ENCODE results near the gene PHKG2.

PHKG2 gene

DNA sequence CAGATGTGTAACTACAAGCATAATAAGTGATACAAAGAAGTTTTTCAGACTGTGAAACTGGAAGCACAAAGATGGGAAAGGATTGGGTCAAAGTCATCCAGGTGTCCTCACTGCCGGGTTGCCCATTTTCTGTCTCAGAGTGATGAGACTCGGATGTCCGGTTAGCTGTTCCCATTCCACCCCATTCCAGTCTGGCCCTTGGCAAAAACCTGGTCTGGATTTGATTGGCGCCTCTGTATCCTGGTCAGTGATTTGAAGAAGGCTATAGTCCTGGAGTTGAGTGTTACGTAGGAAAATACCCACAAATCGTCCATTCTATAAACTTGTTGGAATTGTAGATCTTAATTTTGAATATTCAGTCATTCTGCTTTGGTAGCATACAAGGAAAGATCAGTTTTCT lies 19.9 kb upstream of the PHKG2 start:
- no peak for DNase-seq (ENCODE audit: low spot score)

GRCh38 chr16:30728899-30729672 lies 19.1 kb upstream of the PHKG2 start:
- no peak for DNase-seq (ENCODE audit: low spot score)

DNA sequence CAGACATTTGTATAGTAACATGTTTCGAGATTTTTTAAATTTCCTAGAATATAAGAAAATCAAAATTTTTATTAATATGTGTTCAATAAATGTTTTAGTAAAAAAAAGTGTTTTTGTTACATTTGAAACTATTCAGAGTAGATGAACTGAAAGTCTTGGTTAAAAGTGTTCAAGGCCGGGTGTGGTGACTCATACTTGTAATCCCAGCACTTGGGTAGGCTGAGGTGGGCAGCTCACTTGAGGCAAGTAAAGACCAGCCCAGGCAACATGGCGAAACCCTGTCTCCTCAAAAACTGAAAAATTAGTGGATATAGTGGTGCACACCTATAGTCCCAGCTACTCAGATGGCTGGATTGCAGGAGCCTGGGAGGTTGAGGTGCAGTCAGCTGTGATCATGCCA lies 16.8 kb upstream of the PHKG2 start:
- DNase-seq (ENCODE audit: low spot score): no peak

DNA sequence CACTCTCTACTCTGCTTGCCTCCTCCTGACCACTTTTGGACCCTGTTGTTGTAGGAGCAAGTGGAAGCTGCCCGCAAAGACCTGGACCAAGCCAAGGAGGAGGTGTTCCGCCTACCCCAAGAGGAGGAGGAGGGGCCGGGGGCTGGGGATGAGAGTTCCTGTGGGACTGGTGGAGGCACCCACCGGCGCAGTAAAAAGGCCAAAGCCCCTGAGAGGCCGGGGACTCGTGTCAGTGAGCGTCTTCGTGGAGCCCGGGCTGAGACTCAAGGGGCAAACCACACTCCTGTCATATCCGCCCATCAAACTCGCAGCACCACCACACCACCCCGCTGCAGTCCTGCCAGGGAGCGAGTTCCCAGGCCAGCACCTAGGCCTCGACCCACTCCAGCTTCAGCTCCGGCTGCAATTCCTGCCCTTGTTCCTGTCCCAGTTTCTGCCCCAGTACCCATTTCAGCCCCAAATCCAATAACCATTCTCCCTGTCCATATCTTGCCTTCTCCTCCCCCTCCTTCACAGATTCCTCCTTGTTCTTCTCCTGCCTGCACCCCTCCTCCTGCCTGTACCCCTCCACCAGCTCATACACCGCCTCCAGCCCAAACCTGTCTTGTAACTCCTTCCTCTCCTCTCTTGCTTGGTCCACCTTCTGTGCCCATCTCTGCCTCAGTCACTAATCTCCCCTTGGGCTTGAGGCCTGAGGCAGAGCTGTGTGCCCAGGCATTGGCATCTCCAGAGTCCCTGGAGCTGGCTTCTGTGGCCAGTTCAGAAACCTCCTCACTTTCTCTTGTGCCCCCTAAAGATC lies 11.0 kb upstream of the PHKG2 start:
- DNase-seq (ENCODE audit: low spot score): no peak

GRCh38 chr16:30737794-30738648 lies 10.2 kb upstream of the PHKG2 start:
- no peak for DNase-seq (ENCODE audit: low spot score)

DNA sequence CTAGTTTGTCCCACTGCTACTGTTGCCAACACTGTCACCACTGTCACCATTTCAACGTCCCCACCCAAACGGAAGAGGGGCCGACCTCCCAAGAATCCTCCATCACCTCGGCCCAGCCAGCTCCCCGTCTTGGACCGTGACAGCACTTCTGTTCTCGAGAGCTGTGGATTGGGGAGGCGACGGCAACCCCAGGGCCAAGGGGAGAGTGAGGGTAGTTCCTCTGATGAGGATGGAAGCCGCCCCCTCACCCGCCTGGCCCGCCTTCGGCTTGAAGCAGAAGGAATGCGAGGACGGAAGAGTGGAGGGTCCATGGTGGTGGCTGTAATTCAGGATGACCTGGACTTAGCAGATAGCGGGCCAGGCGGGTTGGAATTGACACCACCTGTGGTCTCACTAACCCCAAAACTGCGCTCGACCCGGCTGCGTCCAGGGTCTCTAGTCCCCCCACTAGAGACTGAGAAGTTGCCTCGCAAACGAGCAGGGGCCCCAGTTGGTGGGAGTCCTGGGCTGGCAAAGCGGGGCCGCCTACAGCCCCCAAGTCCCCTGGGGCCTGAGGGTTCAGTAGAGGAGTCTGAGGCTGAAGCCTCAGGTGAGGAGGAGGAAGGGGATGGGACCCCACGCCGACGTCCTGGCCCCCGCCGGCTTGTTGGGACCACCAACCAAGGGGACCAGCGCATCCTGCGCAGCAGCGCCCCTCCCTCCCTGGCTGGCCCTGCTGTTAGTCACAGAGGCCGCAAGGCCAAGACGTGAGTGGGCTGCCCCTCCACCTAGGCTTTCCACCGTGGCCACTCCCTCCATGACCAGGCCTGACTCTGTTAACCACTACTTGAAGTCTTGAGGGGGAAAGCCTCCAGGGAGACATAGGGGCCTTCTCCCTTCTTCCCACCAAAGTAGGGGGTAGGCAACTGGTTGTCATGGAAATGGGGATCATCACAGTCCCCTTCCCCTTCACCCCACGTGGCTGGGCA lies 9.0 kb upstream of the PHKG2 start:
- DNase-seq (ENCODE audit: low spot score): no peak

DNA sequence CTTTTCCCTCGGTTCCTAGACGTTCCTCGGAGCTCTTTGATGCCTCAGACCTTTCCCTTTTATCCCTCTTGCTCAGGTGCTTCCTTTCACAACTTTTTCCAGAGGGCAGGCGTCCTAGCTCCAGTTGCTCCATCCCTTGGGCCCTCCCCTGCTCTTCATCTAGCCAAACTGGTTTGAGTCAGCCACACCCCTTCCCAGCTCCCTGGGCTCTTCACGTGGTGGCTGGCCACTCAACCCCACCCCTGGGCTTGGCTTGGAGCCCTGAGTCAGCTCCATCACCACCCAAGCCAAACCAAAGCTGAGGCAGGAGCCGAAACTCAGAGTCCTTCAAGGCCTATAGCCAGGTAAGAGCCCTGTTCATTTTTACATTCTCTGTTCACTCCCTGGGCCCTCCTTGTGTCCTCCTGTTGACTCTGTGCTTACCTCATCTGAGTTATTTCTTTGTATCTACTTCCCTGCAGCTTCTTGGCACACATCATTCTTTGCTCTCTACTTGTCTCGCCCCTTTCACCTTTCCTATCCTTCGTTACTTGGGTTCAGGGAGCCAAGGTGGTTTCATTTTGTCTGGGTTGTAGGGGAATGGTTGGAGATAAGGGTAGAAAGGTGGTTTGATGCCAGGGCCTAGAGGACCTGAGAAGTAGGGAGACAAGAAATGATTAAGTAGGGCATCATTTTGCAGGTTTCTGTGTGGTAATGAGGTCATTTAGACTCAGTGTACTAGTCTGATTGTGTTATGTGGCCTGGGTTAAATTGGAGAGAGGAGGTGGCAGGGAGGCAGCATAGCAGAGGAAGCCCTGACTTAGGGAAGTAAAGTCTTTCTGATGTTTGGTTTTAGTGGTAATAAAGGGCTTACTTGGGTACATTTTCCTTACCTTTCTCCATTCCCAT lies 7.6 kb upstream of the PHKG2 start:
- no peak for DNase-seq (ENCODE audit: low spot score)

GRCh38 chr16:30741461-30741914 lies 6.7 kb upstream of the PHKG2 start:
- no peak for DNase-seq (ENCODE audit: low spot score)

GRCh38 chr16:30743716-30744115 lies 4.5 kb upstream of the PHKG2 start:
- no peak for DNase-seq (ENCODE audit: low spot score)

DNA sequence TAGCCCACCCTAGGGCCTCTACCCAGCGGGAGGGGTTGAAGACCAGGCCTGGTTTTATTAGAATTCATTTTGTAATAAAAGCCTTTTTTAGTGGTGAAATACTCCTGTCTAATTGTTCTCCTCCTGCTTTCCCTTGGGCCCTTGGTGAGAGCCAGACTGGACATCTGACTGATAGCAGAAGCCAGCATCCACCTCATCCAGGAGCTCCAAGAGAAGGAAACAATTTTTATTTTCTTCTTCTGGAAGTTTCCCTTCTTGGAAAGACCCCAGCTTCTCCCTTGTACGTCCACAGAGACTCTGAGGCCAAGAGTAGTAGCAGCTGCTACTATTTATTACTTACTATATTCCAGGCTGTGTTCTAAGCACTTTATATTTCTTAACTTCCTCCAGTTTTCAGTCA lies 4.0 kb upstream of the PHKG2 start:
- no peak for DNase-seq (ENCODE audit: low spot score)

DNA sequence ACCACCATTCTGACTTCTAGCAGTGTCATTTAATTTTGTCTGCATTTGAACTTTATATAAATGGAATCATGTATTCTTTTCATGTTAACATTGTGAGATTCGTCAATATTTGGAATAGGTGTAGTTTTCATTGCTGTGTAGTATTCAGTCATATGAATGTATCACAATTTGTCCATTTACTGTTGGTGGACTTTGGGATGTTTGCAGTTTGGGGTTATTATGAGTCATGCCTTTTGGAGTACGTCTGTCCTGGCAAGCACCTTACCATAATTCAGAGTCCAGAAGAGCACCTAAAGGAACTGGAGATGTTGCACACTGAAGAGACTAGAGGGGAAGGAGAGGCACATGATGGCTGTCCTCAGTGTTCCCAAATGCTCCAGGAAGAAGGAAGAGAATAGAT lies 3.1 kb upstream of the PHKG2 start:
- DNase-seq (ENCODE audit: low spot score): no peak

GRCh38 chr16:30746638-30747175 lies 1.5 kb upstream of the PHKG2 start:
- no peak for DNase-seq (ENCODE audit: low spot score)

DNA sequence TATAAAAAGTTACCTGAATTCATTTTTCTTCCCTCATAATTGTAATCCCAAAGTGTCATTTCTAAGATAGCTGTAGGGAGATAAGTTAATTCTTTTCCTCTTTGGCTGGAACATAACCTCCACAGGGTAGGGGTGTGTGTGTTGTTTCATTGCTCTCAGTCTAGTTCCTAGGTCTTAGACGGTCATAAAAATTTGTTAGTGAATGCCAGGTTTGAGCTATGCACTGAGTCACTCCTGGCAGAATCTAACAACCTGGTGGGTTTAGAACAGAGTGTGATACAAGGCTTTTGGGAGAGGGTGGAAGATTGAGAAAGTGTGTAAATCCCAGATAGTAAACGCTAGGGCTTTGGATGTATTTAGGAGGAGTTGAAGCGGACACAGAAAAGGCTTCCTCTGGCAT lies 894 bp upstream of the PHKG2 start:
- no peak for DNase-seq (ENCODE audit: low spot score)

DNA sequence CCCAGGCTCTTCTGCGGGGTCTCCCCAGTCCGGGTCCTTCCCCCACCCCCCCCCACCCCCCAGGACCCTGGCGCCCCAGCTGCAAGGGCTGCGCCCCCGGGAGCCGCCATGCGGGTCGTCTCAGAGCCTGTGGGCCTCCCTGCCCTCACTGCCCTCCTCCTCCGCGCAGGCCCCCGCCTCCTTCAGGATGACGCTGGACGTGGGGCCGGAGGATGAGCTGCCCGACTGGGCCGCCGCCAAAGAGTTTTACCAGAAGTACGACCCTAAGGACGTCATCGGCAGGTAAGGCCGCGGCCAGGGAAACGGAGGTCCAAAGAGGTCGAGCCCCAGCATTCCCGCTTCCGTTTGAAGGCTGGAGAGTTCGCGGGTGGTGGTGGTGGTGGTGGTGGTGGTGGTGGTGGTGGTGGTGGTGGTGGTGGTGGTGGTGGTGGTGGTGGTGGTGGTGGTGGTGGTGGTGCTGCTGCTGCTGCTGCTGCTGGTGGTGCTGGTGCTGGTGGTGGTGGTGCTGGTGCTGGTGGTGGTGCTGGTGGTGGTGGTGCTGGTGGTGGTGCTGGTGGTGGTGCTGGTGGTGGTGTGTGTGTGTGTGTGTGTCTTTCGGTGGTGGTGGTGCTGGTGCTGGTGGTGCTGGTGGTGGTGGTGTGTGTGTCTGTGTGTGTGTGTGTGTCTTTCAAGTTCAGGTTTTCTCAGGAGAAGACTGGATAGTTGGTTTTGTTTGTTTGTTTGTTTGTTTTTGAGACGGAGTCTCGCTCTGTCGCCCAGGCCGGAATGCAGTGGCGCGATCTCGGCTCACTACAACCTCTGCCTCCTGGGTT lies 615 bp downstream of the PHKG2 start:
- DNase-seq (ENCODE audit: low spot score): no peak

DNA sequence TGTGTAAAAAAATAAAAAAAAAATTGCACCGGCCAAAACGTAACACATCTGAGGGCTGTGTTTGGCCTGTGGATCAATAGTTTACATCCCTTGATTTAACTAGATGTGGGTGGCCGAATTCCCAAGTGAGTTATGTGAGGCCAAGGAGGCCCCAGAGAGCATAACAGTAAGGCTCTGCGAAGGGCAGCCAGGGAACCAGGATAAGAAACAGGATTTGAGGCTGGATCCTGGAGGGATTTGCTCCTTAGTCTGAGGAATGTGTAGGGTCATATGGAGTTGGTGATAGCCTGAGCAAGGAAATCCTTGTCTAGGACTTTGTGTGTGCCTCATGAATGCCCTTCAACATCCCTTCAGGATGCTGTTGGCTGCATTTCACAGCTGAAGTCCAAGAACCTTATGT lies 2.0 kb downstream of the PHKG2 start:
- DNase-seq (ENCODE audit: low spot score): no peak

DNA sequence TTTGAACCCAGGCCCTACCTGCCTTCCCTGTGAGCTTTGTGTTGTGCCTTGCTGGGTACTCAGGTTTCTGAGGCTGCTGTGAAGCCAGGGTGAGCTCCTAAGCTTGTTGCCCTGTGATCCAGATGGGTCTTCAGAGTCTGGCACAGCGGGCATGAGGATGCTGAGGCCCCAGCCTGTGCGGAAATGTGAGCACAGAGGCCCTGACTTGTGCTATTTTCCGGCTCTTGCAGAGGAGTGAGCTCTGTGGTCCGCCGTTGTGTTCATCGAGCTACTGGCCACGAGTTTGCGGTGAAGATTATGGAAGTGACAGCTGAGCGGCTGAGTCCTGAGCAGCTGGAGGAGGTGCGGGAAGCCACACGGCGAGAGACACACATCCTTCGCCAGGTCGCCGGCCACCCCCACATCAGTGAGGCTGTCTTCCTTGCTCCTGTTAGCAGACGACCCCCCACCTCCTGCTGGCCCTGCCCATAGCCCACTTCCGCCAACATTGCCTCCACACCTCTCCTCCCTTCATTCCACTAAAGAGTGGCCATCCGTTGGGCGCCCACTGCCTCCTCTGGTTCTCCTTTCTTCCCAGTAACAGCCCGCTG lies 2.7 kb downstream of the PHKG2 start:
- no peak for DNase-seq (ENCODE audit: low spot score)

GRCh38 chr16:30753596-30753995 lies 5.4 kb downstream of the PHKG2 start:
- no peak for DNase-seq (ENCODE audit: low spot score)

DNA sequence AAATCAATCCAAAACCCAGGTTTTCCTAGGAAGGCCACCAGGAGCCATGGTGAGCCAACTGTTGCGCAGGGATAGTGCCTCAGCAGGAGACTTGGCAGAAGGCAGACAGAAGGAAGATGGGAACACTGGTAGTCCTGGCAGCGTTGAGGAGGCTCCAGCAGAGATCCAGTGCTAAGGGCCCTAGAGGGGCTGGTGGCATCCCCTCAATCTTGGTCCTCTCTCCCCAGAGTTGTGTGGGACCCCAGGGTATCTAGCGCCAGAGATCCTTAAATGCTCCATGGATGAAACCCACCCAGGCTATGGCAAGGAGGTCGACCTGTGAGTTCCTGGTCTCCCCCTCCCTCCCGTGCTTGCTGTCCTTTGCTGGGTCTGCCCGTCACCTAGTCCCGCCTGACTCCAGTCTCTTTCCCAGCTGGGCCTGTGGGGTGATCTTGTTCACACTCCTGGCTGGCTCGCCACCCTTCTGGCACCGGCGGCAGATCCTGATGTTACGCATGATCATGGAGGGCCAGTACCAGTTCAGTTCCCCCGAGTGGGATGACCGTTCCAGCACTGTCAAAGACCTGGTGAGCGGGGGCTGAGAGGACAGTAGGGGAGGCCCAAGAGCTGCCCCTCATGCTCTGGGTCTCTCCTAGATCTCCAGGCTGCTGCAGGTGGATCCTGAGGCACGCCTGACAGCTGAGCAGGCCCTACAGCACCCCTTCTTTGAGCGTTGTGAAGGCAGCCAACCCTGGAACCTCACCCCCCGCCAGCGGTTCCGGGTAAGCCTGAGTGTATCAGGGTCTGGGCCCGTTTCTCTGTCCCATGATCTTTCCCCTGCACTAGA lies 7.9 kb downstream of the PHKG2 start:
- no peak for DNase-seq (ENCODE audit: low spot score)
